Measurements from ENCODE around the gene ARPP21. TPM values are rescaled to one million over a fixed set of nuclear protein-coding genes. Genes with fewer than 3 reads are reported as not detected.

The ARPP21 gene
- polyA plus RNA-seq, 4 donors, result 0.99 to 1.3 (median 1.2) TPM

DNA sequence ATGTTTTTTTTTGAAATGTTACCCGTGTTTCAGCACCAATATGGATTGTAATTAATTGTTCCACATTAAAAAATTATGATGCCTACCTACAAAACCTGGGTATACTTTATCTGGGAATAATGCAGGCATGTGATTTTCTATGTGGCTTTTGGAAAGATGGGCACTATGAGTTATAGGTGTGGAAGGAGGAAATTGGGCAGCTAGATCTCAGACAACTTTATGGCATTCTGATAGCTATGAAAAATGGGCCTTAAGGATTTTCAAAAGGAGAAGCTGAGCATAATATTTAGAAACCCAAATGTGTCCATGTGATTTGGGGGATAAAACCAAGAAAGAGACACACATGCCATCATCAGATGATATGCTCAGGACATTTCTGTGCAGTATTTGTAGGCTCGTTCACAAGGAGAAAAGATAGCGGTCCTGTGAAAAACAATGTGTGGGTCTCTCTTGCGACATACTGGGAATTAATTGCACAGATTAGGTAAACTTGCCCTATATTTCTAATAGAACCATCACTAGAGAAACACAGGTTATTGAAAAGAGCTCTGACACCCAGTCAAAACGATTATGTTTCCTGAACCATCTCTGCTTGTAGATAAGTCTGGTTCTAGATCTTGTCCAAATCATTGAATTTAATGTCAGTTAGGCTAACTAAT is 35.3 kb downstream of the ARPP21 start:
- DNase-seq (ENCODE audit: low read depth in 4 of 4, low spot score in 2 of 4), result no peak

DNA sequence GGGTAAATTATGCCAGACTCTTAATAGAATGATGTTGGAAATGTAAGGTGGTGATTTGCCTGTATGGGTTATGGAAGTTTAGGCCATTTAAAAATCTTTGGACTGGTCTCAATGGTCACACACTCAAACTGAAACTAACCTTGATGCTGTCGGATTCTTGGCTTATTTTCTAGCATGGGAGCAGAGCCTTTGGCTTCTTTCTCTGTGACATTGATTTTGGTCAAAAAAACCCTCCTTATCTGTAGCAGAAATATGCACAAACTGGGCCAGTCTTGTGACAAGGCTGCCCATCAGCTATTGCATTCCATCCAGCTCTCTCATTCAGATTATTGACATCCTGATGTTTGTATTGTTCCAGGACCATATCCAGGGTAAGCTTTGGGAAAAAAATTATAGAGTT is 35.9 kb downstream of the ARPP21 start:
- DNase-seq (ENCODE audit: low read depth in 4 of 4, low spot score in 2 of 4), result no peak

DNA sequence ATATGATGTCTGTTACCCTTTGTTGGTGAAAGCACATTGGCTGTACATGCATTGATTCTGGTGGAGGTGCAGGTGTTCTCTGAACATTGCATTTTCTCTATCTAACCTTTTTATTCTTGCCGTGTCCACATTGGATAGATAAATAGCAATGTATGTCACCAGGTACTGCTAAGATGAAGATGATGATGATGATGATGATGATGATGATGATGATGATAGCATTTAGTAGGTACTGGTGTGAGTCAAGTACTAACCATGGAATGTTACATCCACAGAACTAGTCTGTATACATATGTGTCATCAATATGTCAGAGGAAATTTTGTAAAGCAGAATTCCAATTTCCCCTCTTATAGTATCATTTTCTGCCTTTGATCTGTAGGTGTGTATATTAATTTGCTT is 36.3 kb downstream of the ARPP21 start:
- DNase-seq (ENCODE audit: low read depth in 4 of 4, low spot score in 2 of 4), result no peak

DNA sequence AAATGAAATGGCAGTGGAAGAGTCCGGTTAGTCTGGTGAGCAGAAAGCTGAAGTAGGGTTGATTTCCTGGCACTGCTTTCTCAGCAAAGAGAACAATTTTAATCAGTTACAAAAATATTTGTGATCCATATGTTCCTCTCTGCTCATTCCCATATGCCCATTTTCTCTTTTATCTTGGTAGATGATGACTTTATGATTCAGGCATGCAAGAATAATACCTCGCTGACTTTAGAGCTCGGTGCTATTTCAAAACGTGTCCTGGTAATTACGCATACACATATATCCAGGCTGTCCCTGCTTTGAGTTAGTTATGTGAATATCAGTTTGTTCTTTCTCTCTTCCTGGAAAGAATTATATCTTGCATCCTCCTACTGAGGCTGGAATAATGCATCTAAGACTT is 38.5 kb downstream of the ARPP21 start:
- DNase-seq (ENCODE audit: low read depth in 4 of 4, low spot score in 2 of 4), result no peak

DNA sequence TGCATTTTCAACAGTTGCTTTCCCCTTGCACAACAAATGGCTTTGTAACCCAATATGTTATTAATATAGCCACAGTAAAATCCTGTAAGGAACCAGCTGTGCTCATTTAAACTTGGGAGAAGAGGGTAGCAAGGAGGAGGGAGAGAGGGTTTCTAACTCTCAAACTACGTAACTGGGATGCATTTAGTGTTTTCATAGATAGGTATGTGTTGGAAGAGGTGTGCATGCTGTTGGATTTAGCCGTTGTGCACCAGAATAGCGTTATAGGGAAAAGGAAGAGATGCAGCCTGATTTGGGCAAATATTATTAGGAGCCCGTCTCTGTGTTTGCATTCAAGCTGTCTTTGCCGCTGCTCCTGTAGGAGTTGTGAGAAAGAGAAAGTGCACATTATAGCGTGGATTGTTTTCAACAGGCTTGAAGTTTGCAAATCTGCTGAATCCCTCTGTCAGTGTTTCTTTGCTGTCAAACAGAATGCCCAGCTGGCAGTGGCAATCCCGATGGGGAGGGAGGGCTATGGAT is 39.4 kb downstream of the ARPP21 start:
- no peak for DNase-seq (ENCODE audit: low read depth in 4 of 4, low spot score in 2 of 4)

DNA sequence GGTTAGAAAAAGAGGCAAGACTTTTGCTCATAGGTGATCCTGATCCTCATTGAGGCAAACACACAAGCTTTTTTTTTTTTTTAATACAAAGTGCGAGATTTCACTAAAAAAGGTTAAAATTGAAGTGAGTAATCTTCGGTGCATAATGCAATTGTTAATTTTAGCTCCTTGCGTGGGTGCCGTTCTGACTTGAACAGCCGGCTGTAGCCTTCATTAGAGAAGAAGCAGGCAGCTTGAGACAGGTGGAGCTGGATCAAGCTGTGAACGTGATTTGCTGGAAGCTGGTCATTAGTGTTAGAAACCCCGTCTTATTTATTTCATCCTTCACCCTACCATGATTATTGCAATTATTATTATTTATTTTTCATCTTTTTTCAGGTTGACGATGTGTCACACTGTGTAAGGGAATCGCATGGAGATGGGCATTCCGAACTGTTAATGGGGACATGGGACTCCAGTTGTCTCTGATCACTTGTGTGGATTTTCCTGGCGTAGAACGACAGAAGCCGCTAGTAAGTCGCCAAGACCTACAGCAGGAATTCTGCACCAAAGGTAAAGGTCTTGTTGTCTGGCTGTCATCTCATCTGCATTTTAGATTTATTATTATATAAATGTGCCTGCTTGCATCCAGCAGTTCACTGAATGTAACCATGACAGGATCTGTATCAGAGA is 40.2 kb downstream of the ARPP21 start:
- DNase-seq (ENCODE audit: low read depth in 4 of 4, low spot score in 2 of 4), result no peak

DNA sequence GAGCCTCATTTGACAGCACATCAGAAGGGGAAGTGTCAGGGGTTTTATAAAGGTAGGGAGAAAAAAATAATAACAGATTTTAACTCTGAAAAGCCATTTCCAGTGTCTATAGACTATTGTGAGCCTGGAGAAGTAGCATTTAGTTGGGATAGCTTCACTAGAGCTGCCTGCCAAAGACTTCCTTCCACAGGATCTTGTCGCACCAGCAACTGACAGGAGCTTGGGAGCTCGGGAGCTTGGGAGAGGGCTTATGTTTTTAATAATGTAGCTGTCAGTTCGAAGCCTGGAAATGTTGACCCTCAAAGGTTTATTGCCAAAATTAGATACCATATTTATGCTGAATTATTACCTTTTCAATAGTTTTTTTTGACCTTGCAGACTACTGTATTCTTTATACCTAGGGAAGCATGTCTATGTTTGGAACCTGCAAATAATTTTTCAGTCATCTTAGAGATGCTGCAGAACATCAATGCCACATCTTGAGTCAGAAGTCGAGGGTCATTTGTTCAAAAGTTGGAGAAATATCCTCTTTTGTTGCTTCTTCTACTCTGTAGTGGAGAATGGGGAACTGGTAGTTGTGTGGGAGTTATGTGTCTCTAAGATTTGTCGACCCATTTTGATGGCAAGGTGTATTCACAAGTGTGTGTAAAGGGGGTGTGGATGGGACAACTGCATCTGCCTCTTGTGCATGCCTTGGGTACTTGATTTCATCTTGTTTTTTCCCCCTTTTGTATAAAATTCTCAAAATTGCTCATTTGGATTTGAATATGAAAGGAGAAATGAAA is 41.7 kb downstream of the ARPP21 start:
- no peak for DNase-seq (ENCODE audit: low read depth in 4 of 4, low spot score in 2 of 4)

DNA sequence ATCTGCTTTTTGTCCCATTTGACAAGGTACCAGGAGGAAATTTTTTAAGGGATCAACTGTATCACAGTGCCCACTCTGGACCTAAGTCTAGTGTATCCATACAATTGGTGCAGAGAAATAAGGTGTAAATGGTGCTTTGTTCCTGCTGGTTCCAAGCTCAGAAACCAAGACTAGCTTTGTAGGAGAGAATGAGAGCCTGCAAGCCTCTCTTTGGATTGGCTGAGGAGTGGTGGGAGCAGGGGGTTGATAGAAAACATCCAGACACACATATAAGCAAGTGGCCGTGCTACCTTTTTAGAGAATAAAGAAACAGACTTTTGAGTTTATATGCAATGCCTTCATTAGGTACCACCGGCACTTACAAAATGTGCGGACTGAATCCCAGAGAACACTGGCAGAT is 45.8 kb downstream of the ARPP21 start:
- no peak for DNase-seq (ENCODE audit: low read depth in 4 of 4, low spot score in 2 of 4)

DNA sequence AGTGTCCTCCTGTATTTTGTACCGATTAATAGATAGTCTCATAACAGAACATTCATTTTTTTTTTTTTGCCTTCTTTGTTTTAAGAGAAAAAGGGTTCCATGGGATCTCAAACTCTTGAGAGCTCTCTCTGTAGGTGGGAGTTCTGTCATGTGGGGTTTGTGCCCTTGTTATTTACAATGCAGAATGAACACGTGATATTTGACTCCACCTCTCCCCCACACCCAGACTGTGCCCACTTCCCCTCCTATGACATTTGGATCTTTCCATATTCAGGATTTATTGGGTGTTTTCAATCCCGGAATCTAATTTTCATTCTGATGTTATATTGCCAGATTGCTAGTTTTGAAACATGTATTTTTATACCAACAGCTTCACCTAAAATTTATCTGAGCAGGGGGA is 49.5 kb downstream of the ARPP21 start:
- no peak for DNase-seq (ENCODE audit: low read depth in 4 of 4, low spot score in 2 of 4)

DNA sequence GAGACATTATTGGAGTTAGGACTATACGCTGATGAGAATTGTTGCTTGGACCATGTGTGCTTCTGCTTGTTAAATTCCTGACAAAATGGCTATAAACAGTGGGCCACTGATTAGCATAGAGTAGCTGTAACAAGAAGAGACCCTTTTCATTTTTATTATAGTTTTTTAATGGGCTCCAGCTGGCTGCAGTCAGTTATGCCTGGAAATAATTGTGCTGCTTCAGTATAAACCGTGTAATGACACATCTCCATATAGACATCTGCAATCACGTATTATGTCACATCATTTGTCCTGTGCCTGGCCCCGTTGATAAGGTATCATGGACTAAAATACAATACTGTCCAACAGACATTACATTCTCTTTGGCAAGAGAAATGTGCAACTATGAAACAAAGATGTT is 50.9 kb downstream of the ARPP21 start:
- DNase-seq (ENCODE audit: low read depth in 4 of 4, low spot score in 2 of 4), result no peak

DNA sequence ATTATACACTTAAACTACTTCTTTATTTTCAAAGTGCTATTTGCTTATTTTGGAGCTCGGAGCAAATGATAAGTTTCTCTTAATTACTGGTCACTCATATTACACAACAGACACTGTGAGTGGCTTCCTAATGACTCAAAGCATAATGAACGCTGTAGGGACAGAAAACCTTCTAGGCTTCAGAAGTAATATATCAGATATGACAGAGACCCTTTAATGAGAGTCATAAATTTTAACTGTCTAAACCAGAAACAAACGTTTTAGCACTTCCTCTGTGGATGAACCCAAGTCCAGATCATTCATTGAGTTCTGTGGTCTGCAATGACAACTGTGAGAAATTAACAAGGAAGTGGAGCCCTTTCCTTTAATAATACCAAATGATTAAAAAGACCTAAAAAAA is 66.6 kb downstream of the ARPP21 start:
- no peak for DNase-seq (ENCODE audit: low read depth in 4 of 4, low spot score in 2 of 4)

DNA sequence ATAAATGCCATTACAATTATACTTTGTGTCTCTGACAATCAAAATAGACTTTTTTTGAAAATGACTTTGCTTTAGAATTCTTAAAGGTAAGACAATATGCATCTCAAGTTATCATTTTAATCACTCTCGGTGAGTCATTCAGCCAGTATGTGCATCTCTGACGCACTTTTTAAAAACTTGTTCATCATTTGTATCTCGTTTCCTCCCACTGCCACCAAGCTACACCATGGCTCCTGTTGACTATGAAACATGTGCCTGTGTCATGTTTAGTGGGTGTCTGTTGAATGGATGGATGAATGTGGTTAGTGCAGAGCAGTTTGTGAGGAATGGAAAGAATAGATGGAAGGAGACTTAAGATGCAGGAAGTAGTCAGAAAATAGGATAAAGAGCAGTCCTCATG is 68.6 kb downstream of the ARPP21 start:
- no peak for DNase-seq (ENCODE audit: low read depth in 4 of 4, low spot score in 2 of 4)

DNA sequence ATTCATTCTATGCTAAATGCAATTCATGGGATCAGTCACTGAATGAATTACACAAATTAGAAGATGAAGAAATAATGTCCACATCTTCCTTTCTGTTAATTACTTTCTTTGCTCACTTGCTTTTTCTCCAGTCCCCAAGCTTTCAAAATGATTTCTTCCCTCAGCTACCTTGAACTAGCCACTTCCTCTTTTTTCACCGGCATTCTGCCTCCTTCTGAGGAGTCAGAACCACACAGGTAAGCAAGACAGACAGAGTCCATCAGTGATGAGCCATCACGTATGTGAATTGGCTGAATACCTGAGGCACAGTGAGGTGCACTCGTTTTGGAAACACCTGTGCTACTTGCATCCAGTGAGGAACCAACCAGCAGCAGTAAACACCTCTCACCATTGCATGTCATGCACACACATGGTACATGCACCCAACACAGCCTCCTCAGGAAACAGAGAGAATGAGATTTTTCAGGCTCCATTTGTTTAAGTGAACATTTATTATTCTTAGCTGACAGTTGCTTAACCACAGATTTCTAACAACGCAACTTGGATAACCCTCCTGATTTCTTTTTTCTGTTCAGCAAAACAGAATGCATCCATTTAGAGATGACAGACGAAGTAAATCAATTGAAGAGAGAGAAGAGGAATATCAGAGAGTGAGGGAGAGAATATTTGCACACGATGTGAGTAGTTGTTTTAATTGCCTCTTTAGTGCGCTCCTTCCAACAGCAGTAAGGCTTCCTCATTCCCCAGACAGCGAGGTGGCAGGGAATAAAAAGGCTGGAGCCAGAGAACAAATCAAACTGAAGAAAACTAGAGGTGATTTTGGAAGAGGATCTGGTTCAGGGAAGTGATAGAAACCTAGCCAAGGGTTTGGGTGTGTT is 69.3 kb downstream of the ARPP21 start:
- no peak for DNase-seq (ENCODE audit: low read depth in 4 of 4, low spot score in 2 of 4)

DNA sequence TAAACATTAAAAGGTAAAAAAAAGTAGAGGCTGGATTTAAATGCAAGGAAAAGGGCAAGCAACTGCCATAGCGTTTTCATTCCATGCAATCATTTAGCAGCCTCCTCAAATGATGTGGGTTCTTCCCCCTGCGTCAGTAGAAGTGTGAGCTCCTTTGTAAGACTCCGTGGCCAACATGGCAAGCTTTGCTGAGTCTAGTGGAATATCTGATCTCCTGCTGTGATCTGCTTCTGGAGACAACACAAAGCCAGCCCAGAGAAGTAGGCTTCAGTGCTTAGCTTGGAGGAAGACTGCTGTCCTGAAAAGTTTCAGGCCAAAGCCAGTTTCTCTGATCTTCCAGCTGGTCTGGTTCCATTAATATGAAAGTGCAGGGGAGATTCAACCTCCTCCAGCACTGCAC is 70.4 kb downstream of the ARPP21 start:
- DNase-seq (ENCODE audit: low read depth in 4 of 4, low spot score in 2 of 4), result no peak

DNA sequence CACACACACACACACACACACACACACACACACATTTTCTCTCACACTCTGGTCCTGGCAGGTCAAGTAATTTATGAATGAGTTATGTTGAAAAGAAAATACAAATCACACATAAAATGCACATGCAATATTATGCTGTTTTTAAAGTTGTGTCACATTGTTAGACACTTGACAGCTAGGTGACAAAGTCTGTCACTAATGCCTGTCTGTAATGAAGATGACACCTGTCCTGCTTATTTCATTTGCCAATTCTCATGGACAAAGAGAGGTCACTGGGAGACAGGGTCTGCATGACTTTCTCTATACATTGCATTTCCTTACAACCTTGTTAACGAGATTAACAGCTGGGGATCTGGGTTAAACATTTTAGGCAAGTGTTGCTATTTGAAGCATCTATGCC is 71.2 kb downstream of the ARPP21 start:
- DNase-seq (ENCODE audit: low read depth in 4 of 4, low spot score in 2 of 4), result no peak

DNA sequence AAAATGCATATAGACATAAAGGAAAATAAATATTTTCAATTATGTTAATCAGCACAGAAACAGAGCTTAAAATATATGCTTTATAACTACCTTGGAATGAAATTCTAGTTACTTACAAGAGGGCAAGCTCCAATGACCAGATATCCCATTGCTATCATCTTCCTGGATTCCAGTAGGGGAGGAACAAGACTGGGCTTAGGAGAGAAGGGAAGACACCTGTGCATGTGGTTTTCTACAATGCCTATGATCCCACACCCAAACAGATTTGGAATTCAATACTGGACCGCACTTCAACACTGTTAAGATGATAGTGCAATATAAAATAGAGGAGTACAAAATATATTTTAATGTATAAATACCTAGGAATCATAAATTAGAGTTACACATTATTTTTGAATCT is 79.6 kb downstream of the ARPP21 start:
- no peak for DNase-seq (ENCODE audit: low read depth in 4 of 4, low spot score in 2 of 4)

DNA sequence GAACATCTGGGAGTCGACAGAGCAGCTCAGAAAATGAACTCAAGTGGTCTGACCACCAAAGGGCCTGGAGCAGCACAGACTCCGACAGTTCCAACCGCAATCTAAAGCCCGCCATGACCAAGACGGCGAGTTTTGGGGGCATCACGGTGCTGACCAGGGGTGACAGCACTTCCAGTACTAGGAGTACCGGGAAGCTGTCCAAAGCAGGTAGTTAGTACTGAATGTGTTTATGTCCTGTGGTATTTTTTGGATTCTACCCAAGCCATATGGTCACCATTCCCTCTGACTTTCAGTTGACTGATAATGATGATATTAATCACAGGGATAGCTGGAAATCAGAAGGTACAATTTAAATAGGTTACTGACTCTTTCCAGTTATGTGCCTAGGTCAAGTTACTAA is 82.3 kb downstream of the ARPP21 start:
- no peak for DNase-seq (ENCODE audit: low read depth in 4 of 4, low spot score in 2 of 4)

DNA sequence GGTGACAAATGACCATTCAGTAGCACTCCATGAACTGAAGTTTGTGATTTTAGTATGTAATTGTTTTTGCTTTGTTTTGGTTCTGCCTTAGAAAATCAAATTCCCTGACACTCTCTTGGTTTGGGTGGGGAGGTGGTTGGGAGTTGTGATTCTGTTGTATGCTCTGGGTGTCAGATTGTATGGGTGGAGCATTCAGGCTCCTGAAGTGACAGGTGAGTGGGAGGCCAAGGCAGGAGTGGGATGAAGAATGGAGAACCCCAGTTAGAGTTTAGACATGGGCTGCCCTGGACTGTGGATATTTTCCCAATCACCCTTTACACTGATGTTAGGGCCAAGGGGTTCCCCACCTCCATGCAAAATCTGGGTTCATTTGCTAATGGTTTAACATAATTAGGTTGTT is 83.6 kb downstream of the ARPP21 start:
- DNase-seq (ENCODE audit: low read depth in 4 of 4, low spot score in 2 of 4), result no peak

DNA sequence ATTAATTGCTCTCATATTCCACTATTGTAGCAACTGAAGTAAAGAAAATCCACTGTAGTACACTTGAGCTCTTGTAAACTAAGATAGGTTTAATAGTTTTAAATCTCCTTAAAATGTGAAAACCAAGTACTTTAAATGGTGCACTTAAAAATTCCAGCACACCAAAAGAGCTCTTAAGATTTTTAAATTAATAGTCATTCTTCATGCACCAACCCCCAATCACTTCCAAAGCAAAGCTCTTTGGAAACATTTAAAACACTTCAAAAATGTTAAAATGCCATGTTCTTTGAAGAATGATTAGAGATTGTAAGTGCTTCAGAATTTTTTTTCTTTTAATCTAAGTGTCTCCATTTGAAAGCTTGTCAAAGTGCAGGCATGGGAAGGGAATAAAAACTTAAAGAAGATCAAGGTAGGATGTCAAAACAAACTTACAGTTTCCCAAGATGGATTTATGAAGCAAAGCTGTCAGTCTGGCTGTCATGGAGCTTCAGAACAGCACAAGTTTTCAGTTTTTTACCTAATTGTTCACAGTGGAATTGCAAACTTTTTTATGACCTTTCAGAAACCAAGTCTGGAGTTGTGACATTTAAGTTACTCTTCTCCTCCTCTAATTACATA is 84.3 kb downstream of the ARPP21 start:
- no peak for DNase-seq (ENCODE audit: low read depth in 4 of 4, low spot score in 2 of 4)

DNA sequence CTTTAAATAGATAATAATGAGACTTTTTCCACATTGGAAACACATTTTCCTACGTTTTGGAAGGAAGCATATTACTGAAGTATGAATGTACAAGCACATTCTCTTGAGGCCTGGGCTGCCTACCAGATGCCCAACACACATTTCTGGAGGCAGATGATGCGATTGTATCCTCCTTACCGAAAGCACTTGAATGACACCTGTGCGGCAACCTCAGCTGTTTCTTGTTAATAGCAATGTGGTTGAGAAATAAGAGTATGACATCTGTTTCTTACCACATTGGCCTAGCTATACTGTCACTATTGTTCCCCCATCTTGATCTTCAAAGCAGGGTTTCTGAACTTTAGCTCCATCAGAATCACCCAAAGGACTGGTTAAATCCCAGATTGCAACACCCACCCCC is 84.8 kb downstream of the ARPP21 start:
- DNase-seq (ENCODE audit: low read depth in 4 of 4, low spot score in 2 of 4), result no peak

Measured in left renal cortex interstitium (tissue), 4 donors.